WTC11 (cell line): Measurements from ENCODE around the gene ZSCAN20. TPM values are rescaled to one million over a fixed set of nuclear protein-coding genes. Genes with fewer than 3 reads are reported as not detected.

Experiments used
- ATAC-seq: fragments of 200-7000 bp; cut with Tn5 transposase; 2 replicates; pipeline ENCODE4 v1.10.0; 2021; ENCODE audit warnings: mild to moderate bottlenecking, moderate library complexity
- CTCF ChIA-PET: fragments of 300-600 bp; sonication (Branson Sonifier 250); formaldehyde crosslinking; loops from one replicate; lab custom pipeline; 2021; ENCODE audit warnings: antibody characterized with exemption; lab: Charles Lee
- POLR2A ChIA-PET: fragments of 350-600 bp; sonication (Branson Sonifier 250); formaldehyde crosslinking; loops from one replicate; lab custom pipeline; 2021; ENCODE audit warnings: antibody characterized with exemption; lab: Charles Lee
- DNase-seq: peaks from one replicate; pipeline ENCODE4 v3.0.0; 2021; ENCODE audit warnings: low spot score
- H3K27ac Mint-ChIP-seq: 2 replicates; pipeline ENCODE4 v1.8.0; 2021; ENCODE audit warnings: mixed read lengths
- H3K27me3 Mint-ChIP-seq: 2 replicates; pipeline ENCODE4 v1.8.0; 2021; ENCODE audit warnings: low read depth, mild to moderate bottlenecking, moderate library complexity, mixed read lengths
- H3K36me3 Mint-ChIP-seq: 2 replicates; pipeline ENCODE4 v1.8.0; 2021; ENCODE audit warnings: mixed read lengths
- H3K4me1 Mint-ChIP-seq: 2 replicates; pipeline ENCODE4 v1.8.0; 2022; ENCODE audit warnings: mixed read lengths
- H3K4me3 Mint-ChIP-seq: 2 replicates; pipeline ENCODE4 v1.8.0; 2021; ENCODE audit warnings: mild to moderate bottlenecking, moderate library complexity, mixed read lengths
- H3K9me3 Mint-ChIP-seq: 2 replicates; pipeline ENCODE4 v1.8.0; 2021; ENCODE audit warnings: mixed read lengths
- GRHL2 ChIP-seq: fragments of 250-450 bp; sonication (Bioruptor Pico); IDR thresholded peaks from 2 replicates; pipeline ENCODE4 v1.8.0; 2022; ENCODE audit warnings: mild to moderate bottlenecking, moderate library complexity; ENCODE audit not compliant: insufficient replicate concordance, severe bottlenecking
- HMGA2 ChIP-seq: fragments of 250-450 bp; sonication (Bioruptor Pico); IDR thresholded peaks from 2 replicates; pipeline ENCODE4 v1.4.0; 2021; ENCODE audit warnings: mild to moderate bottlenecking, moderate library complexity
- TEAD1 ChIP-seq: sonication (generic); formaldehyde crosslinking; IDR thresholded peaks from 2 replicates; pipeline ENCODE4 v1.8.0; 2022; ENCODE audit warnings: mild to moderate bottlenecking, missing genetic modification reagents
- TEAD4 ChIP-seq: sonication (generic); formaldehyde crosslinking; IDR thresholded peaks from 2 replicates; pipeline ENCODE4 v1.8.0; 2022; ENCODE audit warnings: mild to moderate bottlenecking, missing genetic modification reagents
- ZNF416 ChIP-seq: fragments of 250-450 bp; sonication (Bioruptor Pico); IDR thresholded peaks from 2 replicates; pipeline ENCODE4 v1.9.0; 2021; ENCODE audit warnings: mild to moderate bottlenecking, inconsistent platforms
- total RNA-seq: library from RNA; stranded (reverse); gene quantifications from 3 replicates; pipeline ENCODE4 v1.2.3, GENCODE V29; 2021
- TF ChIP-seq, protein P1 (sequence below): fragments of 250-450 bp; sonication (Bioruptor Pico); IDR thresholded peaks from 2 replicates; pipeline ENCODE4 v1.9.0; 2021; ENCODE audit warnings: mild to moderate bottlenecking
- TF ChIP-seq, protein P2 (sequence below): sonication (generic); formaldehyde crosslinking; IDR thresholded peaks from 2 replicates; pipeline ENCODE4 v1.8.1; 2022; ENCODE audit warnings: mild to moderate bottlenecking, moderate library complexity, missing genetic modification reagents
- TF ChIP-seq, protein P3 (sequence below): sonication (generic); formaldehyde crosslinking; IDR thresholded peaks from 2 replicates; pipeline ENCODE4 v1.8.0; 2023; ENCODE audit warnings: missing genetic modification reagents
- TF ChIP-seq, protein P4 (sequence below): sonication (generic); formaldehyde crosslinking; IDR thresholded peaks from 2 replicates; pipeline ENCODE4 v1.8.1; 2022; ENCODE audit warnings: mild to moderate bottlenecking, missing genetic modification reagents, moderate library complexity, borderline replicate concordance
- TF ChIP-seq, protein P5 (sequence below): sonication (generic); formaldehyde crosslinking; IDR thresholded peaks from 2 replicates; pipeline ENCODE4 v1.8.0; 2022; ENCODE audit warnings: mild to moderate bottlenecking, missing genetic modification reagents
- TF ChIP-seq, protein P6 (sequence below): sonication (generic); formaldehyde crosslinking; IDR thresholded peaks from 2 replicates; pipeline ENCODE4 v1.8.1; 2023; ENCODE audit warnings: mild to moderate bottlenecking, missing genetic modification reagents
- TF ChIP-seq, protein P7 (sequence below): fragments of 250-450 bp; sonication (Bioruptor Pico); IDR thresholded peaks from 2 replicates; pipeline ENCODE4 v2.1.2; 2022; ENCODE audit warnings: mild to moderate bottlenecking, moderate library complexity
- TF ChIP-seq, protein P8 (sequence below): fragments of 250-450 bp; sonication (Bioruptor Pico); IDR thresholded peaks from 2 replicates; pipeline ENCODE4 v1.9.0; 2021; ENCODE audit warnings: mild to moderate bottlenecking, borderline replicate concordance

ZSCAN20 gene
- total RNA-seq, 1 experiment from 2014 or later: 3.7 TPM

DNA sequence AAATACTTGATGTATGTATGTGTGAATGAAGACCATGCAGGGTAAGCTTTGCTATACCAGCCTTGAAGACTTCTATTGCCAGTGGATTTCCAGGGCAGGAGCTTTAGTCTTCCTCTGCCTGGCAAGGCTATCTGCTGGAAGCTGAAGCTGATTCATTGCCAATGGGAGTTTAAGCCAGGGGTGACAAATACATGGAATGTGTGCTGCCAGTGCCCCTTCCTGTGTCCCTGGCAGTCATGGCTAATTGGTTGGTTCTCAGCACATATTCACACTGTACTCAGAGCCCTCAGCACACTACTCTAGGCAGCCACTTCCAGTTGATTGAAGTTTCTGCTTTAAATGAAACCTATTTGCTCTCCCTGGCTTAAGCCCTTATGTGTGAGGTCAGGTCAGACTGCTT lies 1.5 kb downstream of the ZSCAN20 start (continued):
- TF ChIP-seq TEAD4 (CRISPR knock-in tag): no peak
- TF ChIP-seq, protein P1, sequence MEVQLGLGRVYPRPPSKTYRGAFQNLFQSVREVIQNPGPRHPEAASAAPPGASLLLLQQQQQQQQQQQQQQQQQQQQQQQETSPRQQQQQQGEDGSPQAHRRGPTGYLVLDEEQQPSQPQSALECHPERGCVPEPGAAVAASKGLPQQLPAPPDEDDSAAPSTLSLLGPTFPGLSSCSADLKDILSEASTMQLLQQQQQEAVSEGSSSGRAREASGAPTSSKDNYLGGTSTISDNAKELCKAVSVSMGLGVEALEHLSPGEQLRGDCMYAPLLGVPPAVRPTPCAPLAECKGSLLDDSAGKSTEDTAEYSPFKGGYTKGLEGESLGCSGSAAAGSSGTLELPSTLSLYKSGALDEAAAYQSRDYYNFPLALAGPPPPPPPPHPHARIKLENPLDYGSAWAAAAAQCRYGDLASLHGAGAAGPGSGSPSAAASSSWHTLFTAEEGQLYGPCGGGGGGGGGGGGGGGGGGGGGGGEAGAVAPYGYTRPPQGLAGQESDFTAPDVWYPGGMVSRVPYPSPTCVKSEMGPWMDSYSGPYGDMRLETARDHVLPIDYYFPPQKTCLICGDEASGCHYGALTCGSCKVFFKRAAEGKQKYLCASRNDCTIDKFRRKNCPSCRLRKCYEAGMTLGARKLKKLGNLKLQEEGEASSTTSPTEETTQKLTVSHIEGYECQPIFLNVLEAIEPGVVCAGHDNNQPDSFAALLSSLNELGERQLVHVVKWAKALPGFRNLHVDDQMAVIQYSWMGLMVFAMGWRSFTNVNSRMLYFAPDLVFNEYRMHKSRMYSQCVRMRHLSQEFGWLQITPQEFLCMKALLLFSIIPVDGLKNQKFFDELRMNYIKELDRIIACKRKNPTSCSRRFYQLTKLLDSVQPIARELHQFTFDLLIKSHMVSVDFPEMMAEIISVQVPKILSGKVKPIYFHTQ: no peak

DNA sequence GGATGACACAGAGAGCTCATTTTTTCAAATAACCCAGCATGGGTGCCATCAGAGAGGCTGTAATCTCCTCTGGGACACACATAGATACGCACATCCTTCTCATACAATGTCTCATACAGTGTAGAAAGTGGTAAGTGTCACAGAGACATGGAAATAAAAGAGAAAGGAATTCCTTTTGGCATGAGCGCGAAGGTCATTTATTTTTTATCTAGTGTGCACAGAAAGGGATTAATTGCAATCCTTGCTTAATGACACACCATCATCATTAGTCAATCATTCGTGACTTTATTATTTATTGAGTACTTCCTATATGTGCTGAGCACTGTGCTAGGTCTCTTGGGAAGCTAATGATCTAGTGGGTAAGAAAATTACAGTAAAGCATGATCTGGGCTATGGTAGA lies 5.0 kb downstream of the ZSCAN20 start:
- no peak overlapping the region for H3K27ac Mint-ChIP-seq
- peaks cover 9% of the 10 kb centered on the region for H3K4me1 Mint-ChIP-seq
- no peak overlapping the region for H3K4me3 Mint-ChIP-seq
- CTCF ChIA-PET: interaction anchor here (1.1 to 1.2 kb wide), 2 partner anchors 23 to 47 kb away, joined by 3 to 5 read pairs; no protein-coding TSS in a partner anchor
- TF ChIP-seq HMGA2 (CRISPR knock-in tag): no peak
- no peak for TF ChIP-seq ZNF416 (CRISPR knock-in tag)
- TF ChIP-seq, protein P2, sequence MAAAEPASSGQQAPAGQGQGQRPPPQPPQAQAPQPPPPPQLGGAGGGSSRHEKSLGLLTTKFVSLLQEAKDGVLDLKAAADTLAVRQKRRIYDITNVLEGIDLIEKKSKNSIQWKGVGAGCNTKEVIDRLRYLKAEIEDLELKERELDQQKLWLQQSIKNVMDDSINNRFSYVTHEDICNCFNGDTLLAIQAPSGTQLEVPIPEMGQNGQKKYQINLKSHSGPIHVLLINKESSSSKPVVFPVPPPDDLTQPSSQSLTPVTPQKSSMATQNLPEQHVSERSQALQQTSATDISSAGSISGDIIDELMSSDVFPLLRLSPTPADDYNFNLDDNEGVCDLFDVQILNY (CRISPR knock-in tag): no peak
- TF ChIP-seq GRHL2: no peak
- TF ChIP-seq, protein P3, sequence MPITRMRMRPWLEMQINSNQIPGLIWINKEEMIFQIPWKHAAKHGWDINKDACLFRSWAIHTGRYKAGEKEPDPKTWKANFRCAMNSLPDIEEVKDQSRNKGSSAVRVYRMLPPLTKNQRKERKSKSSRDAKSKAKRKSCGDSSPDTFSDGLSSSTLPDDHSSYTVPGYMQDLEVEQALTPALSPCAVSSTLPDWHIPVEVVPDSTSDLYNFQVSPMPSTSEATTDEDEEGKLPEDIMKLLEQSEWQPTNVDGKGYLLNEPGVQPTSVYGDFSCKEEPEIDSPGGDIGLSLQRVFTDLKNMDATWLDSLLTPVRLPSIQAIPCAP (CRISPR knock-in tag): no peak
- TF ChIP-seq TEAD1 (CRISPR knock-in tag): no peak
- TF ChIP-seq, protein P4, sequence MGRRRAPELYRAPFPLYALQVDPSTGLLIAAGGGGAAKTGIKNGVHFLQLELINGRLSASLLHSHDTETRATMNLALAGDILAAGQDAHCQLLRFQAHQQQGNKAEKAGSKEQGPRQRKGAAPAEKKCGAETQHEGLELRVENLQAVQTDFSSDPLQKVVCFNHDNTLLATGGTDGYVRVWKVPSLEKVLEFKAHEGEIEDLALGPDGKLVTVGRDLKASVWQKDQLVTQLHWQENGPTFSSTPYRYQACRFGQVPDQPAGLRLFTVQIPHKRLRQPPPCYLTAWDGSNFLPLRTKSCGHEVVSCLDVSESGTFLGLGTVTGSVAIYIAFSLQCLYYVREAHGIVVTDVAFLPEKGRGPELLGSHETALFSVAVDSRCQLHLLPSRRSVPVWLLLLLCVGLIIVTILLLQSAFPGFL (CRISPR knock-in tag): no peak
- TF ChIP-seq, protein P5, sequence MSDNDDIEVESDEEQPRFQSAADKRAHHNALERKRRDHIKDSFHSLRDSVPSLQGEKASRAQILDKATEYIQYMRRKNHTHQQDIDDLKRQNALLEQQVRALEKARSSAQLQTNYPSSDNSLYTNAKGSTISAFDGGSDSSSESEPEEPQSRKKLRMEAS: no peak
- DNase-seq (no peak), ATAC-seq (no peak)
- no peaks in the 10 kb centered on the region; the same call in 1 of the 2 replicates for H3K27me3 Mint-ChIP-seq
- no peaks in the 10 kb centered on the region for H3K9me3 Mint-ChIP-seq
- POLR2A ChIA-PET: no interaction called here
- H3K36me3 Mint-ChIP-seq: no peaks in the 10 kb centered on the region

DNA sequence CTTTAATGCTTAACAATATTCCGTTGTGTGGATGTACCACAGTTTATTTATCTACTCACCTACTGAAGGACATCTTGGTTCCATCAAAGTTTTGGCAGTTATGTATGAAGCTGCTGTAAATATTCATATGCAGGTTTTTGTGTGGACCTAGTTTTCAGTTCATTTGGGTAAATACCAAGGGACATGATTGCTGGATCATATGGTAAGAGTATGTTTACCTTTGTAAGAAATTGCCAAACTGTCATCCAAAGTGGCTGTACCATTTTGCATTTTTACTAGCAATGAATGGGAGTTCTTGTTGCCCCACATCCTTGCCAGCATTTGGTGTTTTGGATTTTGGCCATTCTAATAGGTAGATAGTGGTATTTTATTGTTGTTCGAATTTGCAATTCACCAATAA lies 10.0 kb downstream of the ZSCAN20 start:
- ATAC-seq (no peak), DNase-seq (no peak)
- TF ChIP-seq, protein P6, sequence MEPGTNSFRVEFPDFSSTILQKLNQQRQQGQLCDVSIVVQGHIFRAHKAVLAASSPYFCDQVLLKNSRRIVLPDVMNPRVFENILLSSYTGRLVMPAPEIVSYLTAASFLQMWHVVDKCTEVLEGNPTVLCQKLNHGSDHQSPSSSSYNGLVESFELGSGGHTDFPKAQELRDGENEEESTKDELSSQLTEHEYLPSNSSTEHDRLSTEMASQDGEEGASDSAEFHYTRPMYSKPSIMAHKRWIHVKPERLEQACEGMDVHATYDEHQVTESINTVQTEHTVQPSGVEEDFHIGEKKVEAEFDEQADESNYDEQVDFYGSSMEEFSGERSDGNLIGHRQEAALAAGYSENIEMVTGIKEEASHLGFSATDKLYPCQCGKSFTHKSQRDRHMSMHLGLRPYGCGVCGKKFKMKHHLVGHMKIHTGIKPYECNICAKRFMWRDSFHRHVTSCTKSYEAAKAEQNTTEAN (CRISPR knock-in tag): no peak
- TF ChIP-seq, protein P7, sequence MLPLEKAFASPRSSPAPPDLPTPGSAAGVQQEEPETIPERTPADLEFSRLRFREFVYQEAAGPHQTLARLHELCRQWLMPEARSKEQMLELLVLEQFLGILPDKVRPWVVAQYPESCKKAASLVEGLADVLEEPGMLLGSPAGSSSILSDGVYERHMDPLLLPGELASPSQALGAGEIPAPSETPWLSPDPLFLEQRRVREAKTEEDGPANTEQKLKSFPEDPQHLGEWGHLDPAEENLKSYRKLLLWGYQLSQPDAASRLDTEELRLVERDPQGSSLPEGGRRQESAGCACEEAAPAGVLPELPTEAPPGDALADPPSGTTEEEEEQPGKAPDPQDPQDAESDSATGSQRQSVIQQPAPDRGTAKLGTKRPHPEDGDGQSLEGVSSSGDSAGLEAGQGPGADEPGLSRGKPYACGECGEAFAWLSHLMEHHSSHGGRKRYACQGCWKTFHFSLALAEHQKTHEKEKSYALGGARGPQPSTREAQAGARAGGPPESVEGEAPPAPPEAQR (CRISPR knock-in tag): no peak
- TF ChIP-seq, protein P8, sequence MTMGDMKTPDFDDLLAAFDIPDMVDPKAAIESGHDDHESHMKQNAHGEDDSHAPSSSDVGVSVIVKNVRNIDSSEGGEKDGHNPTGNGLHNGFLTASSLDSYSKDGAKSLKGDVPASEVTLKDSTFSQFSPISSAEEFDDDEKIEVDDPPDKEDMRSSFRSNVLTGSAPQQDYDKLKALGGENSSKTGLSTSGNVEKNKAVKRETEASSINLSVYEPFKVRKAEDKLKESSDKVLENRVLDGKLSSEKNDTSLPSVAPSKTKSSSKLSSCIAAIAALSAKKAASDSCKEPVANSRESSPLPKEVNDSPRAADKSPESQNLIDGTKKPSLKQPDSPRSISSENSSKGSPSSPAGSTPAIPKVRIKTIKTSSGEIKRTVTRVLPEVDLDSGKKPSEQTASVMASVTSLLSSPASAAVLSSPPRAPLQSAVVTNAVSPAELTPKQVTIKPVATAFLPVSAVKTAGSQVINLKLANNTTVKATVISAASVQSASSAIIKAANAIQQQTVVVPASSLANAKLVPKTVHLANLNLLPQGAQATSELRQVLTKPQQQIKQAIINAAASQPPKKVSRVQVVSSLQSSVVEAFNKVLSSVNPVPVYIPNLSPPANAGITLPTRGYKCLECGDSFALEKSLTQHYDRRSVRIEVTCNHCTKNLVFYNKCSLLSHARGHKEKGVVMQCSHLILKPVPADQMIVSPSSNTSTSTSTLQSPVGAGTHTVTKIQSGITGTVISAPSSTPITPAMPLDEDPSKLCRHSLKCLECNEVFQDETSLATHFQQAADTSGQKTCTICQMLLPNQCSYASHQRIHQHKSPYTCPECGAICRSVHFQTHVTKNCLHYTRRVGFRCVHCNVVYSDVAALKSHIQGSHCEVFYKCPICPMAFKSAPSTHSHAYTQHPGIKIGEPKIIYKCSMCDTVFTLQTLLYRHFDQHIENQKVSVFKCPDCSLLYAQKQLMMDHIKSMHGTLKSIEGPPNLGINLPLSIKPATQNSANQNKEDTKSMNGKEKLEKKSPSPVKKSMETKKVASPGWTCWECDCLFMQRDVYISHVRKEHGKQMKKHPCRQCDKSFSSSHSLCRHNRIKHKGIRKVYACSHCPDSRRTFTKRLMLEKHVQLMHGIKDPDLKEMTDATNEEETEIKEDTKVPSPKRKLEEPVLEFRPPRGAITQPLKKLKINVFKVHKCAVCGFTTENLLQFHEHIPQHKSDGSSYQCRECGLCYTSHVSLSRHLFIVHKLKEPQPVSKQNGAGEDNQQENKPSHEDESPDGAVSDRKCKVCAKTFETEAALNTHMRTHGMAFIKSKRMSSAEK: no peak
- TF ChIP-seq, protein P3 (CRISPR knock-in tag): no peak
- POLR2A ChIA-PET: no interaction called here
- CTCF ChIA-PET: interaction anchor here (0.6 to 1.6 kb wide), 2 partner anchors 18 to 675 kb away, joined by 4 to 10 read pairs; no protein-coding TSS in a partner anchor
- H3K27me3 Mint-ChIP-seq: no peaks in the 10 kb centered on the region; the same call in 1 of the 2 replicates
- no peaks in the 10 kb centered on the region for H3K9me3 Mint-ChIP-seq
- no peaks in the 10 kb centered on the region for H3K4me1 Mint-ChIP-seq
- no peak overlapping the region for H3K4me3 Mint-ChIP-seq
- H3K36me3 Mint-ChIP-seq: 0 out of 2 replicates have a peak, but pooled peaks cover 3% of the 10 kb centered on the region
- H3K27ac Mint-ChIP-seq: no peak overlapping the region
